OCI-M2 (cell line): ENCODE results near the gene ADAM17.
"Not testable (repeated sequence)": the region's sequence is repeated elsewhere in the genome, so short reads cannot be mapped to it uniquely, and the experiment has no call there.

Experiments
- DNase-seq: peaks from one replicate; lab custom pipeline; 2025; ENCODE audit not compliant: unreplicated experiment; lab: John Stamatoyannopoulos, UW

Gene ADAM17

DNA sequence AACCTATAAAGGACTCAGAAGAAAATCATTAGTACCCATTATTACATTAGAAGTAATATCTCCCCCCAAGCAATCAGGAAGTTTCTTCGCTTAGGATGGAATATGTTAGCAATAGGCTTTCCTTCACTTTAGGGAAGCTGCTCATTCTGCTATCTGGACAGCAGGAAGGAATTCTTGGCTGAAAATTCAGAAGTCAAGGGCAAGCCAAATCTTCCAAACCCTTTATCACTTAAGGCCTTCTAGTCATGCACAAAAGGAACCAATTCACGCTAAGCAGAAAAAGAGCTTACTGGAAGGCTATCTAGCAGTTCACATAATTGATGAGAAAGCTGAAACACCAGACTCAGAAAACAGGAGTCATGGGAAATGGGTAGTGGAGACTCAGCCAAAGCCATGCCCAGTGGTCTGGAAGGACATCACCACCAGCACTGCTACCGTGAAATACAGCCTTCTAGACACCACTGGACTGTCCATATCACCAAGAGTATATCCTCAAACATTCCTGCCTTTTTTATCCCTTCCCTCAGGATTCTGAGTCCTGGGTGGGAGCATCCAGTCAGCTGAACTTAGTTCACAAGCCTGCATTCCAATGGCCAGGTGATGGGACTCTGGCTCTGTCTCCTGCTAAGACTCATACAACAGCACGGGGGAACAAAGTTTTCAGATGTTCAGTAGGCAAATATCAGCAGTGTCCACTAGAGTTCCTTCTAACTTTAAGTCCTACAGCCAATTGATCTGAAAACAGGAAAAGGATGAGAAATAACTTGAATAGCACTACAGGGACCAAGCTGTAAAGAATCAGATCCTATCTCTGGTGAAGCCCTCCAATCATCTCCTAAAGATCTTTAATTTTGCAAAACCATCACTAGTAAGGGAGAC, 14.8 kb upstream of the ADAM17 start:
- DNase-seq: no peak

GRCh38 chr2:9565436-9566153, 10.0 kb upstream of the ADAM17 start:
- DNase-seq: no peak

GRCh38 chr2:9560628-9561027, 5.0 kb upstream of the ADAM17 start:
- no peak for DNase-seq

- DNase-seq: no peak
These were observed 3.3 kb upstream of the ADAM17 start for GRCh38 chr2:9558948-9559381.

DNA sequence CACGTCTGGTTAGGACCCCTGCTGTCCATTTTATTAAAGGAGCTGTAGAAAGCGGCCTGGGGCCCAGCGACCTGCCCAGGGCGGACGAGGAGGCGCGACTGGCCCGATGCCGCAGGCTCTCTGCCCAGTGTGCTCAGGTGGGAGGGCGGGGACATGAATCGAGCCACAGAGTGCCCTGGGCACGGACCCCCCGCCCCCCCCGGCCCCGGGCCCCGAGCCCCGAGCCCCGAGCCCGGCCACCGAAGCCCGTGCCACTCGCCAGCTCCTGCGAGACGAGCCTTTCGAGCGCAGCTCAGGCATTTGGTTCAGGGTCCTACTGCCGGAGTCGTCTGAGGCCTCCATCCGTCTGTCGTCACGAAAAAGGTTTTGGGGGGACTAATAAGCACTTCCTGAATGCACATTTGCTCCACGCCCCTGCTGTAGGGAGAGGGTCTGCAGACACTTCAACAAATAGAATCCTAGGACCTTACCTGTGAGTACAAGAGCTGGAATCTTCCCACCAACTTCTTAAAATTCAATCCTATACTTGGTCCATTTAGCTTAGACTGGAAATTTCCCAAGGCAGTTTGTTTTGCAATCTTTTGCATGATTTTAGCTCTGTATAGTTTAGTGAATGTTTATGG, 602 bp upstream of the ADAM17 start:
- DNase-seq: no peak

DNA sequence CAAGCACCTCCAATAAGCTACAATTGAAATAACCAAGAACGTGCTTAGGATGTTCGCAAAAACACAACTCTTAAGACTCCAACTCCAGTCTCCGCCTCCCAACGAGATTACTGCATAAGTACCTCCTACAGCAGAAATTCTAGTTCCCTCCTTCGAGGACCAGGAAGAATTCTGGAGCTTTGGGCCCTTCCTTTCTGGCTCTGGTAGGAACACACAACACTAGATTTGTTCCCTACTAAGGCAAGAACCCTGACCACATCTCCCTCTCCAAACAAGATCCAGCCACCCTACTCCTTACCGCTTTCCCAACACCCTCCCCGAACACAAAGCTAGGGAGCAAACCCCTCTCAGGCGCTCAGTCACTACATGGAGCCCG, 721 bp downstream of the ADAM17 start:
- DNase-seq: peak; percentile 23

DNA sequence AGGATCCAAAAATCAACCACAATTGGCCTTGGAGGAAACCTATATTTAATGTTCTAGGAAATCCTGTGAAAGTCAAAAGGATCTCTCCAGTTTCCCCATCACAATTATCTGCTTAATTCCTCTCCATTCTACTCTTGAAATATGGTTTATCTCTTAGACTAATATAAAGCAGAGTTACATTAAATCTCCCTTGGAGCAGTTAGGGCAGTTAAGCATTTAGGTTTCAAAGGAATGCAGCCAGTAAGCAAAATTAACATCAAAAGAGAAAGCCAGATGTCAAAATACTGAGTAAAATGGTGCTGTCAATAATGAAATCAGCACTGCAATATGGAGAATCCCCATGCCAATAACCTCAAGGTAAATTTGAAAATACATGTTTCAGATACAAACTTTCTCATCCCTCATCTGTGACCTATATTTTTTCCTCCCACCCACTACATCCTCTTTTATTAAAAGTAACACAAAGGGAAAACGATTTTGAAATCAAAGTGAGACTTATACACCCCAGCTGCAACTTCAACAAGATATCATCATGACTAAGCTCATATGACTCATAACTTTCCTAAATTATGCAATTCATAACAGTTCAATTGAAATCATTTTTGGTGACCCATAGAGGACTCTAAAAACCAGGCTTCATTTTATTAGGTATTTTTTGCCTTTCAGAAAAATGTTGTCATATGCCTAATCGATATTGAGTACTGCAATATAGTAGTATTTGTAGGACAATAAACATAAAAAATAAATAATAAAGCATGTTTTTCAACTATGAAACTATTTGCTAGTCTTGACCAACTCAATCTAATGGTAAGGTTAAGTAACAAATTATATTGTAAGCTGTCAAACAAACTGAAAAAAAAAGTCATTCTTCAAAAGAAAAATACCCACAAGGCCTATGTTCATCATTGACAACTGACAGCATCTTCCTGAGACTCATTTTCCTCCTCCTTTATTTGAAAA, 3.1 kb downstream of the ADAM17 start:
- DNase-seq: no peak

DNA sequence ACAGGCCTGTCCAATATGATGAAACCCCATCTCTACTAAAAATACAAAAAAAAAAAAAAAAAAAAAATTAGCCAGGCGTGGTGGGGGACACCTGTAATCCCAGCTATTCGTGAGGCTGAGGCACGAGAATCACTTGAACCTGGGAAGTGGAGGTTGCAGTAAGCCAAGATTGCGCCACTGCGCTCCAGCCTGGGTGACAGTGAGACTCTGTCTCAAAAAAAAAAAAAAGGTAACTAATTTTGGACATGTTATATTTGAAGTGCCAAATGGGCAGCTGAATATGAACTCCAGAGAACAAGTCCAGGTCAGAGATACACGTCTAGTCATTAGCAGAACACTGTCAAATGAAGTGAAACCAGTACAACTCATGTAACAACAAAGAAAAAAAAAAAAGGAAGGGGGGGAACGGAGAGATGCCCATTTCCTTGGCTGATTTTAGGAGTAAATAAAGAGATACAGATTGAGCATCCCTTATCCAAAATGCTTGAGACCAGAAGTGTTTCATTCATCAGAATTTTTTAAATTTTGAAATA, 4.7 kb downstream of the ADAM17 start:
- DNase-seq: not testable (repeated sequence)

DNA sequence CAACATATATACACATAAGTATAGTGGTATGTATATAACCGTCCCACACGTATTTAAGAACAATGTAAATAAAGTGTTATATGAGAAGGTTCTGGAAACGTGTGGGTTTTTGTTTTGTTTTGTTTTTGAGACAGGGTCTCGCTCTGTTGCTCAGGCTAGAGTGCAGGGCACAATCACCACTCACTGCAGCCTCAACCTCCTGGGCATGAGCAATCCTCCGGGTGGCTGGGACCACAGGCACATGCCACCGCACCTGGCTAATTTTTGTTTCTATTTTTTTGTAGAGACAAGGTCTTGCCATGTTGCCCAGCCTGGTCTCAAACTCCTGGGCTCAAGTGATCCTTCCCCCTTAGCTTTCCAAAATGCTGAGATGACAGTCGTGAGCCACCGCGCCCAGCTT, 6.2 kb downstream of the ADAM17 start:
- DNase-seq: no peak

- no peak for DNase-seq
These were observed 7.1 kb downstream of the ADAM17 start for GRCh38 chr2:9548506-9548905.

GRCh38 chr2:9547262-9547991, 8.2 kb downstream of the ADAM17 start:
- no peak for DNase-seq

DNA sequence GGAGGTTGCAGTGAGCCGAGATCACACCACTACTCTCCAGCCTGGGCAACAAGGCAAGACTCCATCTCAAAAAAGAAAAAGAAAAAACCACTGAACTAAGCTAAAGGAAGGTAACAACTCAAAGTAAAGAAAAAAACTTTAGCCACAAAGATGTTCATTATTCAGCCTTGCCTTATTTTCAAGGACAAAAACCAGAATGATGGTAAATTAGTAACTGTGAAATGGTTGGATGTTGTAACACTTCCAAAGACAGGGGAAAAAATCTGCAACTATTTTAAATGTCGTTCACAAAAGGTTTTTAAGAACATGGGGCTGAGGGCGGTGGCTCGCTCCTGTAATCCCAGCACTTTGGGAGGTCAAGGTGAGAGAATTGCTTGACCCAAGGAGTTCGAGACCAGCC, 10.1 kb downstream of the ADAM17 start:
- DNase-seq: no peak

DNA sequence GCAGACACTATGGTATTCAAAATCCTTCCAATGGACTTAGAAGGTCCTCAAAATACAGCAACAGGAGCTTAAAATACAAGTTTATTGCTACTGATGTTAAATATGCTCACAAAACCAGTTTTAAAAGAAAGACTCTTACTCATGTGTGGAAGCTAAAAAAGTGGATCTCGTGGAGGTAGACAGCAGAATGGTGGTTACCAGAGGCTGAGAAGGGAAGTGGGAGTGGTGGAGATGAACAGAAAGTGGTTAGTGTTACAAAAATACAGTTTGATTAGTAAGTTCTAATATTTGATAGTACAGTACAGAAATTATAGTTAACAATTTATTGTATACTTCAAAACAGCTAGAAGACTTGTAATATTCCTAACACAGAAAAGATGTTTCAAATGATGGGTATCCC, 12.1 kb downstream of the ADAM17 start:
- no peak for DNase-seq

- DNase-seq: no peak
These were observed 16.1 kb downstream of the ADAM17 start for GRCh38 chr2:9539531-9539930.

GRCh38 chr2:9538000-9538507, 17.6 kb downstream of the ADAM17 start:
- no peak for DNase-seq

DNA sequence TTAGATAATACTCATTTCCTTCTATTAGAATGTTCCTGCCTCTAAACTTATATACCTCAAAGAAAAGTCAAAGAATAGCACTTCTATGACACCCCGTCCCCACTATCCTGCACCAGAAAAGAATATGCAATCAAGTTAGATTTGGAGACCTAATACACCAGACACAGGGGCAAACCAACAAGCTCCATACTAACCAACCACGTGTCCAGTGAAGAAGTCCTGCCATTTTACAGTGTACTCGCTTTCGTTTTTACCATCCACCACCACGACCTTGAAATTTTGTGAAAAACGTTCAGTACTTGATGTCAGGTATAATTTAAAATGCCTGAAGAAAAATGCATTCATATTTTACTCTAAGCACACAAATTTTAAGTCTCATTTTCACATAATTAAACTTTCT, 19.1 kb downstream of the ADAM17 start:
- DNase-seq: no peak

DNA sequence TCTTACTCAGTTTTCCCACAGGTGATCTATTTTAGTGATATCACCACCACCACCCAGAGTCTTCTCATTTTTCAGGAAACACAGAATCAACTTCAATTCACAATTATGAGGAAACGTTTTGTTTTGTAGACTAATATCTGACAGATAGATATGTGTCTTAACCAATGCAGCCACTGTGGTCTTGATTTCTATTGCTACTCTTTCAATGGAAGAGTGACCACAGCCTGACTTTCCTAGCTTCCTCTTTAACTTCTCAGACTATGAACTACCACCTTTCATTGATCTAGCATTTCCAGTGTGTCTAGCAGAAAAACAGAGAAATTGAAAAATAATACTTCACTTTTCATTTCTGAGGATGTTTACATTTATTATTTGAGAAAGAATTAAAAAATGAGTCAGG, 20.5 kb downstream of the ADAM17 start:
- no peak for DNase-seq

GRCh38 chr2:9533663-9534062, 22.0 kb downstream of the ADAM17 start:
- DNase-seq: no peak

- DNase-seq: no peak
These were observed 23.2 kb downstream of the ADAM17 start for GRCh38 chr2:9532421-9532820.
